ENCODE data around the gene EHD4. TPM values are rescaled to one million over a fixed set of nuclear protein-coding genes. Genes with fewer than 3 reads are reported as not detected.

Gene EHD4
- total RNA-seq, 2 donors from 2014 or later = 18.4 to 22.6 TPM

DNA sequence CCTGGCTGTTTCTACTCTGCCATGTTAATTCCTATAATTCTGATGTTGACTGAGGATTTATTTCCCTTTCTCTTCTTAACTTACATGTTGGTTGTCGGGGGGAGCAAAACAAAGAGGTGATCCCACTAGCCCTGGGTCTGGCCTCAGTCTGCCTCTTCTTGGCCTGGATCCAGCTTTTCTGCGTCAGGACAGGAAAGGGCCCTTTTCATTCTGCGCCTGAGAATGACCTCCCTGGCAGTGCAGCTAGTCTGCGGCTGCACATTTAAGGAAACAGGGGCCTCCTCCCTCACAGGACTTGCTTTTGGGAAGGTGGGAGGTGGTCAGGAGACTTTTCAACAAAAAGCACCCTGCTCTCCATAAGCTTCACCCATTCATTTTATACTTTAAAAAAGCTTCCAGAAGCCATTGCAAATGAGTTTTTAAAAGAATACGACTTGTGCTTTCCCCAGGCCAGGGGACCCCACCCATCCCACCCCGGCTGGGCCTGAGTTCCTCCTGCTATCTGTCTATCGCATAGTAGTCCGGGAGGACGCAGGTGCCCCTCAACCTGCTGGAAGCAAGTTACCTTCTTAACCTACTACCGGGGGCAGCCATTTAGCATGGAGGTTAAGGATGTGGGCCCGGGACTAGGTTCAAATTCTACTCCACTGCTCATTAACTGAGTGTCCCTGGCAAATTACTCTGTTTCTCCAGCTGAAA lies 21.3 kb upstream of the EHD4 start:
- no peaks in the 10 kb centered on the region for H3K27me3 ChIP-seq (replicated peaks; ENCODE audit: insufficient read depth)
- DNase-seq (ENCODE audit: low spot score) = no peak
- peaks cover 7% of the 10 kb centered on the region for H3K4me1 ChIP-seq (replicated peaks)
- WGBS = 89% methylated on average over 11 of the region's 11 CpGs
- no peak overlapping the region for H3K4me3 ChIP-seq
- H3K36me3 ChIP-seq = no peaks in the 10 kb centered on the region
- no peak overlapping the region for H3K27ac ChIP-seq
- intact Hi-C loops (cut with DNase I) = loop anchor here (5.0 kb wide), 1 partner anchor 144 kb away; no protein-coding TSS in a partner anchor
- no peaks in the 10 kb centered on the region for H3K9me3 ChIP-seq
- TF ChIP-seq POLR2A (IDR thresholded peaks at IDR 0.05) (no peak), POLR2AphosphoS5 (IDR thresholded peaks at IDR 0.05) (no peak)
- TF ChIP-seq, protein P1, sequence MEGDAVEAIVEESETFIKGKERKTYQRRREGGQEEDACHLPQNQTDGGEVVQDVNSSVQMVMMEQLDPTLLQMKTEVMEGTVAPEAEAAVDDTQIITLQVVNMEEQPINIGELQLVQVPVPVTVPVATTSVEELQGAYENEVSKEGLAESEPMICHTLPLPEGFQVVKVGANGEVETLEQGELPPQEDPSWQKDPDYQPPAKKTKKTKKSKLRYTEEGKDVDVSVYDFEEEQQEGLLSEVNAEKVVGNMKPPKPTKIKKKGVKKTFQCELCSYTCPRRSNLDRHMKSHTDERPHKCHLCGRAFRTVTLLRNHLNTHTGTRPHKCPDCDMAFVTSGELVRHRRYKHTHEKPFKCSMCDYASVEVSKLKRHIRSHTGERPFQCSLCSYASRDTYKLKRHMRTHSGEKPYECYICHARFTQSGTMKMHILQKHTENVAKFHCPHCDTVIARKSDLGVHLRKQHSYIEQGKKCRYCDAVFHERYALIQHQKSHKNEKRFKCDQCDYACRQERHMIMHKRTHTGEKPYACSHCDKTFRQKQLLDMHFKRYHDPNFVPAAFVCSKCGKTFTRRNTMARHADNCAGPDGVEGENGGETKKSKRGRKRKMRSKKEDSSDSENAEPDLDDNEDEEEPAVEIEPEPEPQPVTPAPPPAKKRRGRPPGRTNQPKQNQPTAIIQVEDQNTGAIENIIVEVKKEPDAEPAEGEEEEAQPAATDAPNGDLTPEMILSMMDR (IDR thresholded peaks at IDR 0.05) = no peak

DNA sequence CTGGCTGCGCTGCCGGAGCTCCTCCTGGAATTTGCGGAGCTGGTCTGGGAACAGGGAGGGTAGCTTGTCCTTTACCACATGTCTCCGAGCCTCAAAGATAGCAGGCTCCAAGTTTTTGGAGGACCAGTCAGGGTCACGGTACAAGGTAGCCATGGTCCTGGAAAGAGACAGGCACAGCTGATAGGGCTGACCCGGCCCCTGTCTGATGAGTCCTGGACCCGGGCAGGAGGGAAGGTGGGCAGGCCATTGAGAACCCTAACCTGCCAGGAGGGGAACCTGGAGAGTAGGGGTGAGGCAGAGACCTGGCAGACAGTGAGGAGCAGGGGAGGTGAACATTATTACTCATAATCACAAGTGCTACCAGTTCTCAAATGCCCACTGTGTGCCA lies 20.4 kb upstream of the EHD4 start:
- TF ChIP-seq, protein P1 (IDR thresholded peaks at IDR 0.05) = no peak
- no peak for TF ChIP-seq POLR2A (IDR thresholded peaks at IDR 0.05)
- TF ChIP-seq POLR2AphosphoS5 (IDR thresholded peaks at IDR 0.05) = no peak
- H3K36me3 ChIP-seq = no peaks in the 10 kb centered on the region
- peaks cover 7% of the 10 kb centered on the region for H3K4me1 ChIP-seq (replicated peaks)
- WGBS = 94% methylated on average over 7 of the region's 7 CpGs
- no peak overlapping the region for H3K4me3 ChIP-seq
- H3K9me3 ChIP-seq = no peaks in the 10 kb centered on the region
- H3K27me3 ChIP-seq (replicated peaks; ENCODE audit: insufficient read depth) = no peaks in the 10 kb centered on the region
- no peak overlapping the region for H3K27ac ChIP-seq
- intact Hi-C loops (cut with DNase I) = loop anchor here (5.0 kb wide), 1 partner anchor 145 kb away; no protein-coding TSS in a partner anchor
- DNase-seq (ENCODE audit: low spot score) = no peak

DNA sequence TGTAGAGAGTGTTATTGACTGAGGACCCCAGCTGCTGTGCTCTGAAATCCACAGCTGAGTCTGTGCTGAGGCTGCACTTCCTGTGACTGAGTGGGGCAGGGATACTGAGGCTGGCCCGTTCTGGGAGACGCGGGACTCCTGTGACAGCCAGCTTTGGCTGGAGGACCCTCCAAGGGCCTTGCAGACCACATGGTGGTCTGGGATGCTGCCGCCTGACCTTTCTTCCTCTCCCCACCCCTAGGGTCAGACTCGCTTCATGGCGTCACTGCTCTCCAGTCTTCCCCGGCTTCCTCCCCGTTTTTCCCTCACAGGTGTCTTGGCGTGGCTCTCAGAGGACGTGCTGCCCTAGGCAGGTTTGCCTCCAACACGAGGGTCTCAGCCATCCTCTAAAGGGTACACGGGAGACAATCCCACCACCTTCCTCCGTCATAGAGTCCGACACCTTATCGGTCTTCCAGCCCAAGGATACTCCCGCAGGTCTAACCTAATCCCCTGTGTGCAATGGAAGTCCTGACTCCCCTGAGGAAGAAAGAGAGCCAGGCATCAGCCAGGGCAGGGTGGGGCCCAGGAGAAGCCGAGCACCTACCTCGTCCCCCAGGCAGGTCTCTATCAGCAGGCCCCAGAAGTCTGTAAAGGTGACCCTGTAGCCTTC lies 19.9 kb upstream of the EHD4 start:
- TF ChIP-seq POLR2AphosphoS5 (IDR thresholded peaks at IDR 0.05) (no peak), POLR2A (IDR thresholded peaks at IDR 0.05) (no peak)
- TF ChIP-seq, protein P1 (IDR thresholded peaks at IDR 0.05) = no peak
- Histone ChIP-seq H3K4me3 (no peak overlapping the region), H3K36me3 (no peaks in the 10 kb centered on the region), H3K27ac (no peak overlapping the region), H3K4me1 (replicated peaks) (peaks cover 6% of the 10 kb centered on the region), H3K9me3 (no peaks in the 10 kb centered on the region), H3K27me3 (replicated peaks; ENCODE audit: insufficient read depth) (no peaks in the 10 kb centered on the region)
- intact Hi-C loops (cut with DNase I) = loop anchor here (5.0 kb wide), 1 partner anchor 145 kb away; no protein-coding TSS in a partner anchor
- DNase-seq (ENCODE audit: low spot score) = no peak
- 93% methylated on average over 18 of the region's 18 CpGs for WGBS

DNA sequence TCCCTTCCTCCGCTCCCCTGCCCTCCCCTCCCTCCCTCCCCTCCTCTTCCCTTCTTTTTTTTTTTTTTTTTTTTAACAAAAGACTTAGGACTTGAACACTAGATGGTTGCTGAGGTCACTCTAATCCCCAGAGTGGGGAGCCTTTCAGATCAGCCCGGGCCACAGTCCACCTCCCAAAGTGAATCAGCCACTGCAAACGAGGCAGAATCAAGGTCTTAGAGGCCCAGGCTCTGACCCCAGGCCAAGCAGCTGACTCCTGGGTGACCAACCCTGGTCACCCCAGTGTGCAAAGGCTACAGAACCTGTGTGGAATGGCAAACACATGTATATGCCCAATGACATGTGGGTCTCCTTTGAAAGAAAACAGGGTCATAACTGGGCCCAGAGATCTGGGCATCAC lies 18.3 kb upstream of the EHD4 start:
- H3K4me3 ChIP-seq = no peak overlapping the region
- 71% methylated on average over 3 of the region's 3 CpGs for WGBS
- TF ChIP-seq POLR2A (IDR thresholded peaks at IDR 0.05) (no peak), POLR2AphosphoS5 (IDR thresholded peaks at IDR 0.05) (no peak)
- TF ChIP-seq, protein P1 (IDR thresholded peaks at IDR 0.05) = no peak
- no peaks in the 10 kb centered on the region for H3K4me1 ChIP-seq (replicated peaks)
- H3K9me3 ChIP-seq = no peaks in the 10 kb centered on the region
- DNase-seq (ENCODE audit: low spot score) = no peak
- no peaks in the 10 kb centered on the region for H3K27me3 ChIP-seq (replicated peaks; ENCODE audit: insufficient read depth)
- no peaks in the 10 kb centered on the region for H3K36me3 ChIP-seq
- intact Hi-C loops (cut with DNase I) = loop anchor here (5.0 kb wide), 1 partner anchor 147 kb away; no protein-coding TSS in a partner anchor
- no peak overlapping the region for H3K27ac ChIP-seq
